Measurements from ENCODE around the gene BIRC5. TPM values are rescaled to one million over a fixed set of nuclear protein-coding genes. Genes with fewer than 3 reads are reported as not detected.

The BIRC5 gene
- total RNA-seq, 1 donor from 2014 or later: 5.8 TPM

GRCh38 chr17:78206298-78206697 is 7.8 kb upstream of the BIRC5 start:
- H3K4me3 ChIP-seq (ENCODE audit: insufficient read depth, low read depth, low read length): no peak overlapping the region
- H3K9ac ChIP-seq (ENCODE audit: low read length): no peak overlapping the region
- H3K36me3 ChIP-seq (ENCODE audit: insufficient read depth, low read length): no peaks in the 10 kb centered on the region
- H3K9me3 ChIP-seq (ENCODE audit: insufficient read depth, low read depth, low read length): no peaks in the 10 kb centered on the region
- TF ChIP-seq EZH2 (IDR thresholded peaks at IDR 0.05; ENCODE audit: insufficient read depth, low read length) (no peak), CTCF (IDR thresholded peaks at IDR 0.05; ENCODE audit: insufficient read depth, low read depth, low read length) (no peak)
- H3K27ac Mint-ChIP-seq (ENCODE audit: unreplicated experiment): no peak overlapping the region
- no peak overlapping the region for H3K4me2 ChIP-seq (ENCODE audit: low read length)
- H3K4me3 Mint-ChIP-seq (ENCODE audit: unreplicated experiment): no peak overlapping the region
- peaks cover 10% of the 10 kb centered on the region for H3K36me3 Mint-ChIP-seq (ENCODE audit: low read depth, unreplicated experiment)
- no peaks in the 10 kb centered on the region for H4K20me1 ChIP-seq (ENCODE audit: insufficient read depth, low read length)
- FAIRE-seq: no peak
- no peak overlapping the region for H2AFZ ChIP-seq (ENCODE audit: low read depth, low read length)
- H3K27me3 ChIP-seq (ENCODE audit: insufficient read depth, low read length): no peaks in the 10 kb centered on the region
- H3K9me3 Mint-ChIP-seq (ENCODE audit: unreplicated experiment): peaks cover 2% of the 10 kb centered on the region
- H3K27me3 Mint-ChIP-seq (ENCODE audit: low read depth, unreplicated experiment): no peaks in the 10 kb centered on the region
- no peaks in the 10 kb centered on the region for H3K4me1 ChIP-seq (ENCODE audit: insufficient read depth, low read length)
- H3K27ac ChIP-seq (ENCODE audit: low read depth, low read length): no peak overlapping the region
- H3K79me2 ChIP-seq (ENCODE audit: insufficient read depth, low read length): no peaks in the 10 kb centered on the region
- no peak for DNase-seq (ENCODE audit: low read depth)
- H3K4me1 Mint-ChIP-seq (ENCODE audit: low read depth, unreplicated experiment): peaks cover 3% of the 10 kb centered on the region

GRCh38 chr17:78208486-78208885 is 5.6 kb upstream of the BIRC5 start:
- Histone ChIP-seq H3K4me3 (ENCODE audit: insufficient read depth, low read depth, low read length) (no peak overlapping the region), H3K9ac (ENCODE audit: low read length) (no peak overlapping the region), H3K9me3 (ENCODE audit: insufficient read depth, low read depth, low read length) (no peaks in the 10 kb centered on the region), H3K36me3 (ENCODE audit: insufficient read depth, low read length) (no peaks in the 10 kb centered on the region), H3K79me2 (ENCODE audit: insufficient read depth, low read length) (no peaks in the 10 kb centered on the region), H3K4me2 (ENCODE audit: low read length) (no peak overlapping the region), H2AFZ (ENCODE audit: low read depth, low read length) (no peak overlapping the region), H3K27ac (ENCODE audit: low read depth, low read length) (no peak overlapping the region), H3K4me1 (ENCODE audit: insufficient read depth, low read length) (no peaks in the 10 kb centered on the region), H3K27me3 (ENCODE audit: insufficient read depth, low read length) (no peaks in the 10 kb centered on the region), H4K20me1 (ENCODE audit: insufficient read depth, low read length) (no peaks in the 10 kb centered on the region)
- no peak for TF ChIP-seq CTCF (IDR thresholded peaks at IDR 0.05; ENCODE audit: insufficient read depth, low read depth, low read length)
- TF ChIP-seq EZH2 (IDR thresholded peaks at IDR 0.05; ENCODE audit: insufficient read depth, low read length): no peak
- Mint-ChIP-seq H3K4me3 (ENCODE audit: unreplicated experiment) (no peak overlapping the region), H3K4me1 (ENCODE audit: low read depth, unreplicated experiment) (peaks cover 4% of the 10 kb centered on the region), H3K27ac (ENCODE audit: unreplicated experiment) (no peak overlapping the region), H3K27me3 (ENCODE audit: low read depth, unreplicated experiment) (no peaks in the 10 kb centered on the region), H3K9me3 (ENCODE audit: unreplicated experiment) (peaks cover 2% of the 10 kb centered on the region), H3K36me3 (ENCODE audit: low read depth, unreplicated experiment) (peaks cover 10% of the 10 kb centered on the region)
- DNase-seq (ENCODE audit: low read depth) (no peak), FAIRE-seq (no peak)

- no peaks in the 10 kb centered on the region for H3K27me3 Mint-ChIP-seq (ENCODE audit: low read depth, unreplicated experiment)
- no peaks in the 10 kb centered on the region for H3K9me3 Mint-ChIP-seq (ENCODE audit: unreplicated experiment)
- no peaks in the 10 kb centered on the region for H3K27me3 ChIP-seq (ENCODE audit: insufficient read depth, low read length)
- no peak overlapping the region for H3K4me3 ChIP-seq (ENCODE audit: insufficient read depth, low read depth, low read length)
- peaks cover 4% of the 10 kb centered on the region for H3K4me1 Mint-ChIP-seq (ENCODE audit: low read depth, unreplicated experiment)
- H3K9me3 ChIP-seq (ENCODE audit: insufficient read depth, low read depth, low read length): no peaks in the 10 kb centered on the region
- TF ChIP-seq EZH2 (IDR thresholded peaks at IDR 0.05; ENCODE audit: insufficient read depth, low read length): no peak
- TF ChIP-seq CTCF (IDR thresholded peaks at IDR 0.05; ENCODE audit: insufficient read depth, low read depth, low read length): no peak
- no peak overlapping the region for H2AFZ ChIP-seq (ENCODE audit: low read depth, low read length)
- H3K36me3 Mint-ChIP-seq (ENCODE audit: low read depth, unreplicated experiment): peaks cover 8% of the 10 kb centered on the region
- no peak overlapping the region for H3K4me3 Mint-ChIP-seq (ENCODE audit: unreplicated experiment)
- FAIRE-seq: no peak
- H3K79me2 ChIP-seq (ENCODE audit: insufficient read depth, low read length): peaks cover 11% of the 10 kb centered on the region
- H3K36me3 ChIP-seq (ENCODE audit: insufficient read depth, low read length): no peaks in the 10 kb centered on the region
- peaks cover 6% of the 10 kb centered on the region for H3K4me1 ChIP-seq (ENCODE audit: insufficient read depth, low read length)
- H4K20me1 ChIP-seq (ENCODE audit: insufficient read depth, low read length): no peaks in the 10 kb centered on the region
- H3K4me2 ChIP-seq (ENCODE audit: low read length): no peak overlapping the region
- no peak overlapping the region for H3K27ac Mint-ChIP-seq (ENCODE audit: unreplicated experiment)
- H3K27ac ChIP-seq (ENCODE audit: low read depth, low read length): no peak overlapping the region
- no peak for DNase-seq (ENCODE audit: low read depth)
- H3K9ac ChIP-seq (ENCODE audit: low read length): no peak overlapping the region
Observed at GRCh38 chr17:78210111-78210510, 3.9 kb upstream of the BIRC5 start.

Measured in astrocyte (in vitro differentiated cells and primary cell).